ENCODE measurements around the gene ZBTB17. TPM values are rescaled to one million over a fixed set of nuclear protein-coding genes. Genes with fewer than 3 reads are reported as not detected.

The ZBTB17 gene
- polyA plus RNA-seq, 2 of the 4 experiments (the other 2 are of a cell fraction) = 13.8 to 16.5 TPM

DNA sequence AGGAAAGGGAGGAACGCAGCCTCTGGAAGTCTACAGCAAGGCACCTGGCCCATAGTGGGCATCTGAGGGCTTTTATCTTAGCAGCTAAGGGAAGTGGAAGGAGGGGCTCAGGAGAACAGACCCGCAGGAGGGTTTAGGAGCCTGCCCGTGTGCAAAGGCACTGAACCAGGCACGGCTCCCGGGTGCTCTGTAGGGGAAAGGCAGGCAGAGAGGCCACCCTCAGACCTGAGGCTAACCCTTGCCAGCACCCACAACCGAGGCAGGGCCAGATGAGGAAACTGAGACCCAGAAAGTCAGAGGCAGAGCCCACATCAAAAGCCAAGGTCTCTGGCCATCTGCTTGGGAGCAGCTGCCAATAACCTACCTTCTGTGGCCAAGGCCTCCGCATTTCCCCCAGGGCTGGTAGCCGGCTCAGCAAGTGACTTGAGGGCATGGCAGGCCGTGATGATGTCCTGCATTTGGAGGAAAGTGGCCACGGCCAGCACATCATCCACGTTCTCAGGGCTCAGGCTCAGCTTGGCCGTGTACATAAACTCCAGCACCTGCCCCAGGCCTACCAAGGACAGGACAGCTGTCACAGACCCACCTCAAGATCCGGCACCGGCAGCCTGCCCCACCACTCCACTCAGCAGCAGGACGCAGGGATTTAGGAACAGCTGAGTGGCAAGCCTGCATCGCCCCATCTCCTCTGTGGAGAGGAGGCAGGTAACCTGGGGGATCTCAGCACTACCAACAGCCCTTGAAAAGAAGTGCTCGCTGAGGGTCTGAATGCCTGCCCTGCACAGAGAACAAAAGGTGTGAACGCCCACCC, 29.1 kb downstream of the ZBTB17 start (continued):
- TF ChIP-seq, protein P1, sequence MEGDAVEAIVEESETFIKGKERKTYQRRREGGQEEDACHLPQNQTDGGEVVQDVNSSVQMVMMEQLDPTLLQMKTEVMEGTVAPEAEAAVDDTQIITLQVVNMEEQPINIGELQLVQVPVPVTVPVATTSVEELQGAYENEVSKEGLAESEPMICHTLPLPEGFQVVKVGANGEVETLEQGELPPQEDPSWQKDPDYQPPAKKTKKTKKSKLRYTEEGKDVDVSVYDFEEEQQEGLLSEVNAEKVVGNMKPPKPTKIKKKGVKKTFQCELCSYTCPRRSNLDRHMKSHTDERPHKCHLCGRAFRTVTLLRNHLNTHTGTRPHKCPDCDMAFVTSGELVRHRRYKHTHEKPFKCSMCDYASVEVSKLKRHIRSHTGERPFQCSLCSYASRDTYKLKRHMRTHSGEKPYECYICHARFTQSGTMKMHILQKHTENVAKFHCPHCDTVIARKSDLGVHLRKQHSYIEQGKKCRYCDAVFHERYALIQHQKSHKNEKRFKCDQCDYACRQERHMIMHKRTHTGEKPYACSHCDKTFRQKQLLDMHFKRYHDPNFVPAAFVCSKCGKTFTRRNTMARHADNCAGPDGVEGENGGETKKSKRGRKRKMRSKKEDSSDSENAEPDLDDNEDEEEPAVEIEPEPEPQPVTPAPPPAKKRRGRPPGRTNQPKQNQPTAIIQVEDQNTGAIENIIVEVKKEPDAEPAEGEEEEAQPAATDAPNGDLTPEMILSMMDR (IDR thresholded peaks at IDR 0.05) = no peak

DNA sequence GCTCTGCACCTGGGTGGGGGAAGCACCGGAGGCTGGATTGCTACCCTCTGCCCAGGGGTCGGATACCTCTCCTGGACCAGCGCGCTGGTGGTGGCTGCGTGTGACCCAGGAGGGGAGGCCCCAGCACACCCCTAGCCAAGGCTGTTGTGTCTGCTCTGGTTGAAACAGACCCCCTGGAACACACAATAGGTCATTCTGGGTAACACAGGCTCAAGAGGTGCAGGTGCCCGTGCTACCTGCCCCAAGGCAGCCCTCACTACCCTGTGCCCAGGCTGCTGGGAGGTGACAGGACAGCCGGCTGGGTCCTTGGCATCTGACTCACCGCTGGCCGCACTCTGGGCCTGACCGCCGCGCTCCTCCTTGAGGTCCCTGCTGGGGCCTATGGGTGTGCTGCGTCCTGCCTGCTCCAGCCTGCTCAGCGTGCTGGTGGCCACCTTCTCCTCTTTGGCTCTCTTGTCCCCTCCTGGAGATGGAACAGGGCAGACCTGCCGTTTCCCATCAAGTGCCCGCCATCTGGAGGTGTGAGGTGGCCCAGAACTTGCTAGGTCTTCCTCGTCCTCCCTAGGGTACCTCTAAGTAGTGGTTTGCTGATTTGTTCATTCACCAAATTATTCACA, 30.0 kb downstream of the ZBTB17 start:
- H3K27ac ChIP-seq = no peak overlapping the region

DNA sequence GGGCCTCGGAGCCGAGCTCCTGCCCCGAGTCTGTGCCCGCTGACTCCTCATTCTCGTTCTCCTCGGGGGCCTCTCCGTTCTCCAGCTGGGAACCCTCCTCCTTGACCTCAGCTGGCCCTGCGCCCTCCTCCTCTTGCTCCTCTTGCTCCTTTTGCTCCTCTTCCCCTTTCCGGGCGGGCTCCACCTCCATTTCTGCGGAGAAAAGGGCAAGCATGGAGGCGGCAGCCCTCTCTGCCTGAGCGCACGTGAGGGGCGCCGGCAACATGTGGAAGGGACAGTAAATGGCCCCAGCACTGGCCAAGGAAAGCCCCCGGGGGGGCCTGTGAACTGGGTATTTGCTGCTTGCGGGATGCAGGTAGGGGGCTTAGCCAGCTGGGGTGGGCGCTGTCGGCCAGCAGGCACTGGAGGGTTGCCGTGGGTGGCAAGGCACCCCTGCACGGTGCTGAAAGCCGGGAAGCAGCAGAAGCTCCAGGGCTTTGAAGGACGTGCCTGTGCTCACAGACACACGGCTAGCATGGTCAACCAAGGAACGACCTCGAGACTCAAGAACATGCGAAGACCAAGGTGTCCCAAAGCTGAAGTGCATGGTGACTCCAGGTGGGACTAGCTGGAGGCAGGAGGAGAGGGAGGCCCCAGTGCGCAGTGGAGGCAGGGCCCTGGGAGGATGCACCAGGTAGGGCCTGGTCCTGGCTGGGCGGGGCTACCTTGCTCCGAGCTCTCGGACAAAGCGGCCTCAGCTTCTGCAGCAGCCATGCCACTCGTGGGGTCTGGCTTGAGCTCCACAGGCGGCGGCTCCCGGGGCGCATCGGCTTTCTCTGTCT, 30.7 kb downstream of the ZBTB17 start:
- ChIA-PET CTCF (interaction anchor here (1.0 to 1.7 kb wide), 2 partner anchors 8 to 21 kb away, joined by 3 to 4 read pairs; no protein-coding TSS in a partner anchor), POLR2A (no interaction called here)
- no peak overlapping the region for H3K27ac ChIP-seq
- H3K9me3 ChIP-seq = no peaks in the 10 kb centered on the region
- FAIRE-seq = no peak
- 91% methylated on average over 27 of the region's 39 CpGs for WGBS (ENCODE audit: missing lambda C conversion rate)
- H3K4me1 ChIP-seq = peaks cover 24% of the 10 kb centered on the region
- no peak overlapping the region for H3K4me2 ChIP-seq
- TF ChIP-seq CHD4 (IDR thresholded peaks at IDR 0.05; ENCODE audit: borderline replicate concordance) (no peak), MAZ (IDR thresholded peaks at IDR 0.05; ENCODE audit: borderline replicate concordance, low read depth, low read length) (no peak), KDM5A (IDR thresholded peaks at IDR 0.05) (no peak), NFE2L2 (conservative IDR thresholded peaks at IDR 0.05; ENCODE audit: low read length) (no peak), HDAC2 (IDR thresholded peaks at IDR 0.05) (no peak), ZNF302 (CRISPR knock-in tag; IDR thresholded peaks at IDR 0.05) (no peak), TP53 (CRISPR knock-in tag; IDR thresholded peaks at IDR 0.05) (no peak), FOXS1 (CRISPR knock-in tag; IDR thresholded peaks at IDR 0.05) (no peak), NPAS2 (CRISPR knock-in tag; IDR thresholded peaks at IDR 0.05; ENCODE audit: borderline replicate concordance) (no peak), RCOR1 (IDR thresholded peaks at IDR 0.05; ENCODE audit: low read depth, low read length) (no peak), NR3C1 (IDR thresholded peaks at IDR 0.05) (no peak), FOSB (CRISPR knock-in tag; IDR thresholded peaks at IDR 0.05) (no peak), KDM1A (IDR thresholded peaks at IDR 0.05; ENCODE audit: low read depth) (no peak), ZSCAN20 (CRISPR knock-in tag; IDR thresholded peaks at IDR 0.05) (no peak), CHD2 (IDR thresholded peaks at IDR 0.05; ENCODE audit: low read length, partially characterized antibody) (no peak), TFCP2L1 (CRISPR knock-in tag; IDR thresholded peaks at IDR 0.05) (no peak)
- TF ChIP-seq, protein P1 (IDR thresholded peaks at IDR 0.05) = no peak
- DNase-seq (ENCODE audit: low read depth in 1 of 2, low spot score in 1 of 2) = no peak
- H3K4me3 ChIP-seq = no peak overlapping the region
- ATAC-seq = no peak

More for the DNA sequence above, 30.0 kb downstream of the ZBTB17 start:
- ATAC-seq = no peak
- peaks cover 28% of the 10 kb centered on the region for H3K4me1 ChIP-seq
- no peaks in the 10 kb centered on the region for H3K9me3 ChIP-seq
- 97% methylated on average over 4 of the region's 17 CpGs for WGBS (ENCODE audit: missing lambda C conversion rate)
- no peak overlapping the region for H3K4me3 ChIP-seq
- FAIRE-seq = no peak
- ChIA-PET CTCF (interaction anchor here (1.7 kb wide), 1 partner anchor 9 kb away, joined by 3 read pairs; no protein-coding TSS in a partner anchor), POLR2A (no interaction called here)
- DNase-seq (ENCODE audit: low read depth in 1 of 2, low spot score in 1 of 2) = no peak
- no peak overlapping the region for H3K4me2 ChIP-seq
- no peak for TF ChIP-seq GATA3 (IDR thresholded peaks at IDR 0.05; ENCODE audit: borderline replicate concordance)
